Measurements from ENCODE around the gene LRIG1. TPM values are rescaled to one million over a fixed set of nuclear protein-coding genes. Genes with fewer than 3 reads are reported as not detected.

Gene LRIG1
- total RNA-seq, 3 donors from 2014 or later = 72.1 to 180 (median 75.3) TPM

DNA sequence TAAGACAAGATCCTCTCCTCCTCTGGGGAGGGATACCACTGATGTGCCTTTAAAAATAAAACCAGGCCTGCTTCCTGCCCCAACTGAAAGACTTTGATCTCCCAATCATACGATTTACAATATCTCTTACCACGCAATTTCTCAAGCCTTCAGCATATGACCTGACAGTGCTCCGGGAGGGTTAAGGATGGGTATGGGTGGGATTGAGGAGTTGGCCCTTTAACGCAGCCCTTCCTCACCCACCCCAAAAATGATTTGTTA lies 67.4 kb downstream of the LRIG1 start:
- DNase-seq = no peak
- TF ChIP-seq, protein P1, sequence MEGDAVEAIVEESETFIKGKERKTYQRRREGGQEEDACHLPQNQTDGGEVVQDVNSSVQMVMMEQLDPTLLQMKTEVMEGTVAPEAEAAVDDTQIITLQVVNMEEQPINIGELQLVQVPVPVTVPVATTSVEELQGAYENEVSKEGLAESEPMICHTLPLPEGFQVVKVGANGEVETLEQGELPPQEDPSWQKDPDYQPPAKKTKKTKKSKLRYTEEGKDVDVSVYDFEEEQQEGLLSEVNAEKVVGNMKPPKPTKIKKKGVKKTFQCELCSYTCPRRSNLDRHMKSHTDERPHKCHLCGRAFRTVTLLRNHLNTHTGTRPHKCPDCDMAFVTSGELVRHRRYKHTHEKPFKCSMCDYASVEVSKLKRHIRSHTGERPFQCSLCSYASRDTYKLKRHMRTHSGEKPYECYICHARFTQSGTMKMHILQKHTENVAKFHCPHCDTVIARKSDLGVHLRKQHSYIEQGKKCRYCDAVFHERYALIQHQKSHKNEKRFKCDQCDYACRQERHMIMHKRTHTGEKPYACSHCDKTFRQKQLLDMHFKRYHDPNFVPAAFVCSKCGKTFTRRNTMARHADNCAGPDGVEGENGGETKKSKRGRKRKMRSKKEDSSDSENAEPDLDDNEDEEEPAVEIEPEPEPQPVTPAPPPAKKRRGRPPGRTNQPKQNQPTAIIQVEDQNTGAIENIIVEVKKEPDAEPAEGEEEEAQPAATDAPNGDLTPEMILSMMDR (IDR thresholded peaks at IDR 0.05) = no peak
- intact Hi-C loops (cut with DNase I, micrococcal nuclease) = no loop called here

DNA sequence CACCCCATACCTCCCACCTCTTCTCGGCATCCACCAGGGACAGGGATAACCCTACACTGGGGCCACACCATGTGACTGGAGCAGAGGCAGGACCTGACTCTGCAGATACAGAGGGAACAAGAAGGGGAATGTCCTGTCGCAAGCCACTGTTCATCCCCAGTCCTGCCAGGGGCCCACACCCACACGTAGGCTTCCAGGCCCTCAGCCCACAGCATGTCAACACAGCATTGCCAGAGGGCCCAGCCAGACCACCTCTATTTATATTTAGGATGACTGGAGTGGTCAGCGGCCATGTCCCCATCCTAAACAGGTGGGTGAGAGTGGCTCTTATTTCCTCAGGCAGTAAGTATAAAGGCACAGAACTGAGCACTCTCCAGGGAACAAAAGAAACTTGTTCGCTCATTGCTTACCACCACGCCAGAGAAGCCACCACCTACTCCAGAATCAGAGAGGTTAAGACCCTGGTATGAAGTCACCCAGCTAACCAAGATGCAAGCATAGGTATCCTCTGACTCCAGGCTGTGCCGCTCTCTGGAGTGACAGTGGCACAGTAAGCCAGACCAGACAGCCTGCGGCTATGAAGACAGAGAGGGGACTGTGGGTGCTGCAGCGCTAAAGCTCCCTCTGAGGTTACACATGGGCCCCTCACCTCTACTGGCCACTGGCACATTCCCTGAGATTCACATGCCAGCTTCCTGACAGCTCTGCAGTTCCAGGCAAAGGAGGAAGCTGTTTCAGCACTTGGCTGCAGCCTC lies 67.9 kb downstream of the LRIG1 start:
- TF ChIP-seq, protein P1 (IDR thresholded peaks at IDR 0.05) = no peak
- DNase-seq (no peak), ATAC-seq (peak; percentile 8)
- Histone ChIP-seq H3K9me3 (no peaks in the 10 kb centered on the region), H3K4me1 (ENCODE audit: low read depth) (peaks cover 9% of the 10 kb centered on the region), H3K36me3 (ENCODE audit: low read depth) (no peaks in the 10 kb centered on the region), H3K4me3 (no peak overlapping the region)
- intact Hi-C loops (cut with DNase I, micrococcal nuclease) = no loop called here

More for the DNA sequence above, 67.4 kb downstream of the LRIG1 start:
- ATAC-seq = no peak
- no peak overlapping the region for H3K4me3 ChIP-seq
- H3K36me3 ChIP-seq (ENCODE audit: low read depth) = no peaks in the 10 kb centered on the region
- peaks cover 4% of the 10 kb centered on the region for H3K4me1 ChIP-seq (ENCODE audit: low read depth)
- no peaks in the 10 kb centered on the region for H3K9me3 ChIP-seq

DNA sequence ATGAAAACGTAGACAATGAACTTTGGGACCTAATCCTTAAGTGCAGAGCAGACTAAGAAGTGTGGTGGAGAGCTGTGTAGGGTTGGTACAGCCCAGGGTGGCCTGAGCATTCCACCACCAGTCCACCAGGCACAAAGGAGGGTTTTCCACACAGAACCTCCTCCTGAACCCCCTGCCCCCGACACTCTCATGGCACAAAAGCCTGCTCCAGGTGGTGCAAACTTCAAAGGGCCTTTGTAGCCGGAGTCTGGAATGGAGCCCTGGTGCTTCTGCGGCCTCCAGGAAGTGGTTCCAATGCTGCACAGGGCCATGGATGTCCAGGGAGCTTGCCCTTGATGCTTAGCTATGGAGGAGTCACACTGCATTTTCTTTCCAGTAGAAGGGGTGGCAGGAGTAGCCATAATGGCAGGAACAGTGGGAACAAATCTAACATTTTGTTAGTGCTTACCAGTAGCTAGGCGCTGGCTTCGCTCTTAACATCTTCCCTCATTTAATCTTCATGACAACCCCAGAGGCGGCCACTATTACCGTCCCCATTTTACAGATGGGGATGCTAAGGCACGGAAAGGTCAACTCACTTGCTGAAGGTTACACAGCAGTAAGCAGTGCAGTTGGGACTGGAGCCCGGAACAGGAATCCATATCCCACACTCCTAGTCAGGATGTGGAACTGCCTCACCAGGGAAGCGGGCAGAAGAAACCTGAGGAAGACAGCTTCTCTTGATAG lies 68.6 kb downstream of the LRIG1 start:
- intact Hi-C loops (cut with DNase I, micrococcal nuclease) = no loop called here
- DNase-seq = no peak
- no peaks in the 10 kb centered on the region for H3K36me3 ChIP-seq (ENCODE audit: low read depth)
- no peak for ATAC-seq
- peaks cover 9% of the 10 kb centered on the region for H3K4me1 ChIP-seq (ENCODE audit: low read depth)
- no peak overlapping the region for H3K4me3 ChIP-seq
- no peaks in the 10 kb centered on the region for H3K9me3 ChIP-seq
- TF ChIP-seq, protein P1 (IDR thresholded peaks at IDR 0.05) = no peak

DNA sequence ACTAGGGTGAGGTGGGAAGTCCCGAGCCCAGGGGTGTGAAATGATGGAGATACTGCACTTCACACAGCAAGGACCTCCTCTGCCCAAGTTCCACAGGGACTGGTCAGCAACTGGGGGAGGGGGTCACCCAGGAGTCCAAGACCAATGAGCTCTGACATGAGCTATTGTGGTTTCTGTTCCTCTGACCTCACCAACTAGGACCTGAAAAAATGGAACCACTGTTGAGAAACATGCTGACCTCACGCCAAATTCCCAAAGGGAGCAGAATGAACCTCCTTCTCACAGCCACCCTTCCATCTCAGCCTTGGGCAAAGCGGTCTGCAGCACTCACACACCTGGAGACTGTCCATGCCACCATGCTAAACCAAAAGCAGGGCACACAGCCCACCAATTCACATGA lies 69.3 kb downstream of the LRIG1 start:
- intact Hi-C loops (cut with DNase I, micrococcal nuclease) = no loop called here
- no peak for ATAC-seq
- H3K4me3 ChIP-seq = no peak overlapping the region
- no peak for DNase-seq
- H3K9me3 ChIP-seq = no peaks in the 10 kb centered on the region
- peaks cover 12% of the 10 kb centered on the region for H3K4me1 ChIP-seq (ENCODE audit: low read depth)
- TF ChIP-seq, protein P1 (IDR thresholded peaks at IDR 0.05) = no peak
- no peaks in the 10 kb centered on the region for H3K36me3 ChIP-seq (ENCODE audit: low read depth)

GRCh38 chr3:66430876-66431275 lies 69.9 kb downstream of the LRIG1 start:
- H3K9me3 ChIP-seq = no peaks in the 10 kb centered on the region
- H3K4me3 ChIP-seq = no peak overlapping the region
- no peak for ATAC-seq
- intact Hi-C loops (cut with DNase I, micrococcal nuclease) = no loop called here
- H3K36me3 ChIP-seq (ENCODE audit: low read depth) = no peaks in the 10 kb centered on the region
- TF ChIP-seq, protein P1 (IDR thresholded peaks at IDR 0.05) = no peak
- no peak for DNase-seq
- peaks cover 12% of the 10 kb centered on the region for H3K4me1 ChIP-seq (ENCODE audit: low read depth)
